OCI-LY3 (cell line): Measurements from ENCODE around the gene LSS.

Source experiments
- EZH2phosphoT487 ChIP-seq: fragments of 200-600 bp; shearing (Covaris generic); IDR thresholded peaks from 2 replicates; pipeline ENCODE4 v1.6.1; 2018; ENCODE audit warnings: antibody characterized with exemption, mixed run types, low read depth
- TF ChIP-seq, protein P1 (sequence below): fragments of 200-600, 300-600 bp; sonication (generic); IDR thresholded peaks from 2 replicates; pipeline ENCODE4 v1.5.1; 2014; ENCODE audit warnings: antibody characterized with exemption, low read length, low read depth

DNA sequence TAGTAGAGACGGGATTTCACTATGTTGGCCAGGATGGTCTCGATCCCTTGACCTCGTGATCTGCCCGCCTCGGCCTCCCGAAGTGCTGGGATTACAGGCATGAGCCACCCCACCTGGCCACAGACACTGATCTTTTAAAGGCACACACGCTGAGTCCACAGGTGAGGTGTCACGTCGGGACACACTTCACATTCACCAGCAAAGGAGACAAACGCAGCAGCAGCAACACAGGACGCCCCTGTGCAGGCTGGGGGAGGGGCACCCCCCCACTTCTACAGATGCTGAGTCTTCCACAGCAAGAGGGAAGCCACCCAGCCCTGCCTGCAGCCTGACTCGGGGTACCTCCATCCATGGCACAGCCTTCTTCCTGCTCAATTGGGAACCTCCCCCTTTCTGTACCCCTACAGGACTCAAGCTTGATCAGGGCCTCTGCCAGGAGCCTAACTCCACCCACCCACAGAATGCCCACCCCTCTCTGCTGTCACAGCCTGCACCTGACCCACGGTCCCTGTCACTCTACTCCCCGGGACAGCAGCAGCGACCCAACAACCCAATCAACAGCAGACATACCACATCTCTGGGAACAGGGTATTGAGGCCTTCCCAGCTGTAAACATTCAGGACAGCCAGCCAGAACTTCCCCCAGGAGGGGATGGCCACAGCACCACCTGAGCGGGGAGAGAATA lies 9.5 kb downstream of the LSS start:
- TF ChIP-seq, protein P1, sequence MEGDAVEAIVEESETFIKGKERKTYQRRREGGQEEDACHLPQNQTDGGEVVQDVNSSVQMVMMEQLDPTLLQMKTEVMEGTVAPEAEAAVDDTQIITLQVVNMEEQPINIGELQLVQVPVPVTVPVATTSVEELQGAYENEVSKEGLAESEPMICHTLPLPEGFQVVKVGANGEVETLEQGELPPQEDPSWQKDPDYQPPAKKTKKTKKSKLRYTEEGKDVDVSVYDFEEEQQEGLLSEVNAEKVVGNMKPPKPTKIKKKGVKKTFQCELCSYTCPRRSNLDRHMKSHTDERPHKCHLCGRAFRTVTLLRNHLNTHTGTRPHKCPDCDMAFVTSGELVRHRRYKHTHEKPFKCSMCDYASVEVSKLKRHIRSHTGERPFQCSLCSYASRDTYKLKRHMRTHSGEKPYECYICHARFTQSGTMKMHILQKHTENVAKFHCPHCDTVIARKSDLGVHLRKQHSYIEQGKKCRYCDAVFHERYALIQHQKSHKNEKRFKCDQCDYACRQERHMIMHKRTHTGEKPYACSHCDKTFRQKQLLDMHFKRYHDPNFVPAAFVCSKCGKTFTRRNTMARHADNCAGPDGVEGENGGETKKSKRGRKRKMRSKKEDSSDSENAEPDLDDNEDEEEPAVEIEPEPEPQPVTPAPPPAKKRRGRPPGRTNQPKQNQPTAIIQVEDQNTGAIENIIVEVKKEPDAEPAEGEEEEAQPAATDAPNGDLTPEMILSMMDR = no peak
- no peak for TF ChIP-seq EZH2phosphoT487
